ENCODE results near the gene MYL4.

The MYL4 gene

DNA sequence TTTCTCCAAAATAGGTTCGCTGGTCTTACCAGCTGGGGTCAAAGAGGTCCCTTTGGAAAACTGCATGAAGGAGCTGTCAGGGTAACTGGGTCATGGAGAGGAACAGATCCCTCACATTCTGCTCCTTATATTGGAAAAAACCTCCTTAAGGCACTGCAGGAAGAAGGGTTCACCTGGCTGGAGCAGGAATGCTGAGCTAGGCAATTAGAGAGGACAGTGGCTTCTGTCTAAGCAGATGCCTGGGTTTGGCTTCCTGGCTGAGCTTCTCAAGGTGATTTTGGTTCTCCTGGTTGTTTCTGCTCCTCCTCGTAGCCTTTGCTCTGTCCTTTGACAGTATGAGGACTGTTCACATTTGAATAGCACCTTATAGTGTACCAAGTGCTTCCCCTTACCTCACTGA, 64.1 kb downstream of the MYL4 start:
- no peak for DNase-seq (ENCODE audit: low read depth)
